H1 (cell line): Measurements from ENCODE around the gene KRT27. TPM values are rescaled to one million over a fixed set of nuclear protein-coding genes. Genes with fewer than 3 reads are reported as not detected.

Source experiments
- CTCF ChIA-PET: fragments of 300-600 bp; sonication (Branson Sonifier 250); formaldehyde crosslinking; loops from one replicate; lab custom pipeline; 2021; ENCODE audit not compliant: partially characterized antibody; lab: Charles Lee
- POLR2A ChIA-PET: fragments of 300-600 bp; sonication (Branson Sonifier 250); formaldehyde crosslinking; loops from one replicate; lab custom pipeline; 2021; ENCODE audit warnings: inconsistent platforms; ENCODE audit not compliant: partially characterized antibody; lab: Charles Lee
- DNase-seq, 2 experiments: peaks; one replicate each; pipeline versions ENCODE4 v3.0.0 to v3.0.0-alpha.2; 2010 to 2022; ENCODE audit warnings: low spot score in 2 of 2, low read depth in 1 of 2, mixed read lengths in 1 of 2
- FAIRE-seq: peaks from 2 replicates; lab custom pipeline; 2011; peaks lifted over from hg19 to GRCh38; lab: Jason Lieb, UNC
- H2AFZ ChIP-seq: 2 replicates; pipeline ENCODE4 v1.8.1; 2012; ENCODE audit warnings: low read length, inconsistent platforms
- H2AK5ac ChIP-seq: 2 replicates; pipeline ENCODE4 v1.6.1; 2013; ENCODE audit warnings: low read depth, low read length
- H2BK120ac ChIP-seq: replicated peaks from 2 replicates; pipeline ENCODE3; 2013; ENCODE audit warnings: low read depth, low read length, inconsistent platforms
- H2BK12ac ChIP-seq: 2 replicates; pipeline ENCODE4 v1.6.1; 2013; ENCODE audit warnings: low read depth, low read length
- H2BK15ac ChIP-seq: 2 replicates; pipeline ENCODE4 v1.6.1; 2013; ENCODE audit warnings: low read length
- H2BK20ac ChIP-seq: 2 replicates; pipeline ENCODE4 v1.6.1; 2013; ENCODE audit warnings: low read length
- H2BK5ac ChIP-seq: 2 replicates; pipeline ENCODE4 v1.6.1; 2013; ENCODE audit warnings: low read depth, low read length
- H3K14ac ChIP-seq: 2 replicates; pipeline ENCODE4 v1.6.1; 2013; ENCODE audit warnings: inconsistent platforms; ENCODE audit not compliant: insufficient read length
- H3K18ac ChIP-seq: 2 replicates; pipeline ENCODE4 v1.6.1; 2013; ENCODE audit warnings: low read length; ENCODE audit errors: extremely low read depth
- H3K23ac ChIP-seq: 2 replicates; pipeline ENCODE4 v1.6.1; 2013; ENCODE audit warnings: inconsistent platforms; ENCODE audit not compliant: insufficient read length
- H3K23me2 ChIP-seq: 2 replicates; pipeline ENCODE4 v1.6.1; 2013; ENCODE audit warnings: low read depth, low read length
- H3K27ac ChIP-seq: 2 replicates; pipeline ENCODE4 v1.6.1; 2011; ENCODE audit warnings: low read depth, low read length, inconsistent platforms
- H3K27me3 ChIP-seq, 4 experiments: replicated peaks in 1 of 4; 1 replicate in 1 of 4; 2 replicates in 3 of 4; pipeline versions ENCODE4 v1.6.1 to v1.8.1; 2011 to 2013; ENCODE audit warnings: low read length in 3 of 4, mild to moderate bottlenecking in 3 of 4, inconsistent platforms in 2 of 4, mixed read lengths in 2 of 4, moderate library complexity in 1 of 4; ENCODE audit not compliant: control insufficient read depth in 3 of 4, insufficient read depth in 3 of 4; ENCODE audit errors: extremely low read depth in 1 of 4
- H3K36me3 ChIP-seq, 4 experiments: 2 replicates each; pipeline versions ENCODE4 v1.6.1 to v1.8.1; 2011 to 2013; ENCODE audit warnings: mild to moderate bottlenecking in 4 of 4, low read length in 3 of 4, moderate library complexity in 2 of 4, control low read depth in 1 of 4, inconsistent platforms in 1 of 4; ENCODE audit not compliant: insufficient read depth in 4 of 4, control insufficient read depth in 2 of 4
- H3K4ac ChIP-seq: replicated peaks from 2 replicates; pipeline ENCODE3; 2013; ENCODE audit warnings: low read length, low read depth, mixed read lengths, inconsistent platforms; ENCODE audit not compliant: insufficient read length
- H3K4me1 ChIP-seq, 4 experiments: replicated peaks in 1 of 4; 1 replicate in 1 of 4; 2 replicates in 3 of 4; pipeline versions ENCODE4 v1.6.1 to v1.8.1; 2011 to 2013; ENCODE audit warnings: low read length in 3 of 4, inconsistent platforms in 2 of 4, mixed read lengths in 1 of 4; ENCODE audit not compliant: insufficient read depth in 4 of 4, control insufficient read depth in 3 of 4
- H3K4me2 ChIP-seq, 2 experiments: 2 replicates each; pipeline versions ENCODE4 v1.6.1 to v1.8.1; 2011 to 2013; ENCODE audit warnings: low read depth in 2 of 2, low read length in 2 of 2, control low read depth in 1 of 2, inconsistent platforms in 1 of 2, mild to moderate bottlenecking in 1 of 2; ENCODE audit not compliant: insufficient read depth in 1 of 2
- H3K4me3 ChIP-seq, 4 experiments: fragments of 200-600, 300-600 bp in 1 of 4; sonication (generic), shearing (Covaris generic), sonication (Bioruptor Twin) in 1 of 4; 2 replicates each; pipeline versions ENCODE4 v1.5.1 to v1.8.1; 2011 to 2016; ENCODE audit warnings: low read length in 4 of 4, low read depth in 3 of 4, control low read depth in 2 of 4, inconsistent platforms in 2 of 4, mild to moderate bottlenecking in 2 of 4, mixed read lengths in 1 of 4, moderate library complexity in 1 of 4; ENCODE audit not compliant: insufficient read depth in 2 of 4; ENCODE audit errors: extremely low read depth in 1 of 4
- H3K56ac ChIP-seq: replicated peaks from 2 replicates; pipeline ENCODE3; 2013; ENCODE audit warnings: low read depth, mild to moderate bottlenecking, mixed read lengths, low read length, inconsistent platforms; ENCODE audit not compliant: insufficient read length
- H3K79me1 ChIP-seq: 2 replicates; pipeline ENCODE4 v1.6.1; 2013; ENCODE audit warnings: low read depth, low read length, control low read depth
- H3K79me2 ChIP-seq, 2 experiments: 2 replicates each; pipeline versions ENCODE4 v1.6.1 to v1.8.1; 2012 to 2013; ENCODE audit warnings: low read length in 2 of 2, mild to moderate bottlenecking in 2 of 2, inconsistent platforms in 1 of 2; ENCODE audit not compliant: insufficient read depth in 2 of 2, control insufficient read depth in 1 of 2
- H3K9ac ChIP-seq, 4 experiments: replicated peaks in 1 of 4; 1 replicate in 1 of 4; 2 replicates in 3 of 4; pipeline versions ENCODE4 v1.6.1 to v1.8.1; 2011 to 2013; ENCODE audit warnings: low read depth in 3 of 4, low read length in 3 of 4, control low read depth in 2 of 4, mild to moderate bottlenecking in 2 of 4, moderate library complexity in 2 of 4, inconsistent platforms in 1 of 4; ENCODE audit errors: extremely low read depth in 1 of 4
- H3K9me3 ChIP-seq, 2 experiments: 2 replicates each; pipeline versions ENCODE4 v1.6.1 to v1.8.1; 2012 to 2013; ENCODE audit warnings: mild to moderate bottlenecking in 2 of 2, moderate library complexity in 2 of 2, control low read depth in 1 of 2, inconsistent platforms in 1 of 2, low read depth in 1 of 2, low read length in 1 of 2, mixed read lengths in 1 of 2; ENCODE audit not compliant: insufficient read depth in 2 of 2
- H4K20me1 ChIP-seq, 2 experiments: replicated peaks in 1 of 2; 2 replicates each; pipeline versions ENCODE3 to v1.8.1; 2011 to 2013; ENCODE audit warnings: inconsistent platforms in 2 of 2, low read length in 2 of 2, mild to moderate bottlenecking in 1 of 2; ENCODE audit not compliant: insufficient read depth in 2 of 2, control insufficient read depth in 1 of 2
- H4K5ac ChIP-seq: 2 replicates; pipeline ENCODE4 v1.6.1; 2013; ENCODE audit warnings: low read length, low read depth, mixed read lengths, inconsistent platforms; ENCODE audit not compliant: insufficient read length
- H4K8ac ChIP-seq: 2 replicates; pipeline ENCODE4 v1.8.0; 2013; ENCODE audit warnings: mild to moderate bottlenecking, moderate library complexity, low read length, inconsistent platforms; ENCODE audit not compliant: insufficient read depth; ENCODE audit errors: extremely low read depth
- H4K91ac ChIP-seq: replicated peaks from 2 replicates; pipeline ENCODE3; 2013; ENCODE audit warnings: low read length, mixed read lengths, inconsistent platforms; ENCODE audit not compliant: insufficient read length
- BACH1 ChIP-seq: IDR thresholded peaks from 2 replicates; pipeline ENCODE4 v1.6.1; 2012; ENCODE audit warnings: low read length, improper control_type of control experiment
- BRCA1 ChIP-seq: IDR thresholded peaks from 2 replicates; pipeline ENCODE4 v1.6.1; 2012; ENCODE audit warnings: low read depth, low read length, improper control_type of control experiment
- EZH2 ChIP-seq: fragments of 200-600 bp; sonication (generic); IDR thresholded peaks from 2 replicates; pipeline ENCODE4 v1.7.1; 2012; ENCODE audit warnings: low read depth, mild to moderate bottlenecking, moderate library complexity, low read length, inconsistent platforms; ENCODE audit not compliant: severe bottlenecking
- KDM4A ChIP-seq: IDR thresholded peaks from one replicate; pipeline ENCODE4 v1.7.1; 2012; ENCODE audit warnings: low read depth, mild to moderate bottlenecking, moderate library complexity, low read length, inconsistent platforms; ENCODE audit not compliant: severe bottlenecking
- SP1 ChIP-seq: IDR thresholded peaks from 2 replicates; pipeline ENCODE4 v1.6.1; 2011; ENCODE audit warnings: low read depth, low read length
- SP2 ChIP-seq: IDR thresholded peaks from 2 replicates; pipeline ENCODE4 v1.6.1; 2012; ENCODE audit warnings: mild to moderate bottlenecking, low read length, inconsistent platforms
- TBP ChIP-seq: IDR thresholded peaks from 2 replicates; pipeline ENCODE4 v1.6.1; 2011; ENCODE audit warnings: low read depth, low read length, improper control_type of control experiment
- WGBS, 2 experiments: shearing (Covaris generic) in 1 of 2; methylation state at CpG; one replicate each; pipeline versions ENCODE4 v1.1.6 to v1.1.7; 2013 to 2015; ENCODE audit warnings: low lambda C conversion rate in 2 of 2, mixed read lengths in 2 of 2, inconsistent platforms in 1 of 2, low coverage in 1 of 2, missing lambda C conversion rate in 1 of 2; ENCODE audit not compliant: insufficient replicate concordance in 2 of 2, insufficient coverage in 1 of 2, insufficient read length in 1 of 2; ENCODE audit errors: extremely low coverage in 1 of 2, missing lambda C conversion rate in 1 of 2; 5-methylcytosine and 5-hydroxymethylcytosine counted together
- polyA plus RNA-seq, 7 experiments: library from polyadenylated mRNA; depleted of rRNA in 3 of 7; stranded (reverse) in 5 of 7; unstranded in 2 of 7; fragments of >200 nt in 5 of 7; fragments of 200-250 nt in 2 of 7; gene quantifications; 1 replicate in 5 of 7; 2 replicates in 1 of 7; 4 replicates in 1 of 7; pipeline versions ENCODE4 v1.2.1 to v1.2.3, GENCODE V29; 2011 to 2013; ENCODE audit warnings: missing spikeins in 2 of 7, mixed read lengths in 2 of 7
- total RNA-seq: library from RNA; stranded (reverse); fragmentation: NEBNext Ultra II Directional; extraction: Animal tissue kit (Norgen Biotek cat#: 25700); gene quantifications from 2 replicates; pipeline ENCODE4 v1.2.1, GENCODE V29; 2021

Gene KRT27
- total and polyA plus RNA-seq, 2 of the 8 experiments (the other 6 are each of a cell fraction or from before 2014, with no cell fraction given), result not detected

GRCh38 chr17:40763752-40764151, 18.6 kb downstream of the KRT27 start:
- POLR2A ChIA-PET, result no interaction called here
- WGBS, 2 experiments, result 84% methylated on average over 1 of the region's 1 CpG; no CpG with 5 or more reads in 1 of the 2 experiments
- no peak for TF ChIP-seq EZH2
- TF ChIP-seq SP1, result no peak
- TF ChIP-seq BACH1, result no peak
- no peak for TF ChIP-seq BRCA1
- TF ChIP-seq TBP, result no peak
- TF ChIP-seq SP2, result no peak
- TF ChIP-seq KDM4A, result no peak

More at GRCh38 chr17:40763752-40764151, 18.6 kb downstream of the KRT27 start:
- Histone ChIP-seq H3K23me2 (no peaks in the 10 kb centered on the region), H4K91ac (no peak overlapping the region), H3K18ac (no peak overlapping the region), H2BK12ac (no peak overlapping the region), H3K4ac (no peak overlapping the region), H4K8ac (no peak overlapping the region), H3K4me1 (no peaks in the 10 kb centered on the region), H2BK15ac (no peak overlapping the region), H3K79me1 (no peaks in the 10 kb centered on the region), H3K79me2 (no peaks in the 10 kb centered on the region), H3K4me2 (no peak overlapping the region), H3K9ac (no peak overlapping the region), H2AFZ (no peak overlapping the region), H2BK20ac (no peak overlapping the region), H2AK5ac (no peak overlapping the region), H3K27me3 (no peaks in the 10 kb centered on the region), H3K4me3 (no peak overlapping the region), H3K36me3 (no peaks in the 10 kb centered on the region), H3K56ac (no peak overlapping the region), H4K20me1 (no peaks in the 10 kb centered on the region), H3K27ac (no peak overlapping the region), H4K5ac (no peak overlapping the region), H3K14ac (no peak overlapping the region), H3K9me3 (peaks cover 17 to 31% of the 10 kb centered on the region in 2 experiments), H2BK5ac (no peak overlapping the region), H3K23ac (no peak overlapping the region), H2BK120ac (no peak overlapping the region)
- CTCF ChIA-PET, result no interaction called here
- FAIRE-seq (no peak), DNase-seq (no peak)
